Keratinocyte (primary cell): ENCODE results near the gene EPHB1. TPM values are rescaled to one million over a fixed set of nuclear protein-coding genes. Genes with fewer than 3 reads are reported as not detected.

Source experiments
- DNase-seq: peaks from one replicate; pipeline ENCODE4 v3.0.0-alpha.2; 2011; ENCODE audit warnings: low read depth, missing footprints, low spot score
- FAIRE-seq: peaks from 2 replicates; lab custom pipeline; 2011; peaks lifted over from hg19 to GRCh38; lab: Jason Lieb, UNC
- H2AFZ ChIP-seq: 2 replicates; pipeline ENCODE4 v1.6.0; 2012; ENCODE audit warnings: low read length, control low read depth, inconsistent platforms; ENCODE audit not compliant: control insufficient read depth
- H3K27ac ChIP-seq: 2 replicates; pipeline ENCODE4 v1.5.1; 2011; ENCODE audit warnings: low read length; ENCODE audit not compliant: control insufficient read depth, insufficient read depth
- H3K27me3 ChIP-seq: 3 replicates; pipeline ENCODE4 v1.6.0; 2011; ENCODE audit warnings: low read length; ENCODE audit not compliant: control insufficient read depth, insufficient read depth; ENCODE audit errors: extremely low read depth
- H3K36me3 ChIP-seq, 2 experiments: 2 replicates in 1 of 2; 3 replicates in 1 of 2; pipeline ENCODE4 v1.5.1; 2011; ENCODE audit warnings: low read length in 2 of 2, mild to moderate bottlenecking in 1 of 2; ENCODE audit not compliant: control insufficient read depth in 2 of 2, insufficient read depth in 2 of 2; ENCODE audit errors: extremely low read depth in 1 of 2
- H3K4me1 ChIP-seq: 3 replicates; pipeline ENCODE4 v1.5.1; 2011; ENCODE audit warnings: low read length; ENCODE audit not compliant: control insufficient read depth, insufficient read depth; ENCODE audit errors: extremely low read depth
- H3K4me2 ChIP-seq: 3 replicates; pipeline ENCODE4 v1.6.0; 2011; ENCODE audit warnings: low read depth, low read length; ENCODE audit not compliant: control insufficient read depth, insufficient read depth; ENCODE audit errors: extremely low read depth
- H3K4me3 ChIP-seq, 3 experiments: fragments of 200-600 bp in 1 of 3; sonication (generic) in 1 of 3; 2 replicates in 2 of 3; 3 replicates in 1 of 3; pipeline ENCODE4 v1.5.1; 2011 to 2016; ENCODE audit warnings: low read length in 3 of 3, mild to moderate bottlenecking in 3 of 3, control low read depth in 2 of 3, inconsistent platforms in 1 of 3, low read depth in 1 of 3, mixed read lengths in 1 of 3, mixed run types in 1 of 3, moderate library complexity in 1 of 3; ENCODE audit not compliant: control insufficient read depth in 2 of 3, insufficient read depth in 2 of 3; ENCODE audit errors: extremely low read depth in 1 of 3
- H3K79me2 ChIP-seq: 2 replicates; pipeline ENCODE4 v1.6.0; 2012; ENCODE audit warnings: low read length; ENCODE audit not compliant: control insufficient read depth, insufficient read depth
- H3K9ac ChIP-seq: 3 replicates; pipeline ENCODE4 v1.6.0; 2011; ENCODE audit warnings: low read length; ENCODE audit not compliant: control insufficient read depth, insufficient read depth; ENCODE audit errors: extremely low read depth
- H3K9me1 ChIP-seq: 3 replicates; pipeline ENCODE4 v1.6.0; 2011; ENCODE audit warnings: low read length; ENCODE audit not compliant: control insufficient read depth, insufficient read depth; ENCODE audit errors: extremely low read depth
- H3K9me3 ChIP-seq: 2 replicates; pipeline ENCODE4 v1.5.1; 2012; ENCODE audit warnings: low read depth, low read length; ENCODE audit not compliant: control insufficient read depth
- H4K20me1 ChIP-seq: 3 replicates; pipeline ENCODE4 v1.6.0; 2011; ENCODE audit warnings: low read length; ENCODE audit not compliant: control insufficient read depth, insufficient read depth; ENCODE audit errors: extremely low read depth
- CTCF ChIP-seq, 3 experiments: IDR thresholded peaks in 1 of 3; conservative IDR thresholded peaks in 1 of 3; optimal IDR thresholded peaks in 1 of 3; 2 replicates in 2 of 3; 3 replicates in 1 of 3; pipeline versions ENCODE3 to v1.5.1; 2011; ENCODE audit warnings: low read length in 3 of 3, mild to moderate bottlenecking in 3 of 3, moderate library complexity in 2 of 3, control low read depth in 1 of 3, inconsistent platforms in 1 of 3; ENCODE audit not compliant: insufficient read depth in 2 of 3; ENCODE audit errors: extremely low read depth in 1 of 3
- EZH2 ChIP-seq: IDR thresholded peaks from one replicate; pipeline ENCODE4 v1.6.1; 2012; ENCODE audit warnings: inconsistent platforms, mild to moderate bottlenecking, low read length, moderate library complexity
- dilution Hi-C: fragments of 300-500 bp; cut with MboI; formaldehyde crosslinking; loops from one replicate; pipeline ENCODE4 v1.7.0; 2020; ENCODE audit warnings: low sequenced_read_pairs; ENCODE audit not compliant: extremely low pct_ligation_motif_present
- polyA plus RNA-seq, 5 experiments: library from polyadenylated mRNA; depleted of rRNA in 3 of 5; stranded (reverse) in 3 of 5; stranded (forward) in 1 of 5; unstranded in 1 of 5; fragments of >200 nt; gene quantifications; 1 replicate in 1 of 5; 2 replicates in 3 of 5; 3 replicates in 1 of 5; pipeline versions ENCODE4 v1.2.1 to v1.2.3, GENCODE V29; 2011 to 2012; ENCODE audit warnings: missing spikeins in 2 of 5, low read depth in 1 of 5, low replicate concordance in 1 of 5

The EPHB1 gene
- polyA plus RNA-seq, 1 donor (not counting 4 experiments of a cell fraction or from before 2014, with no cell fraction given) = 0.01 TPM

- H4K20me1 ChIP-seq = no peaks in the 10 kb centered on the region
- H3K9me1 ChIP-seq = no peaks in the 10 kb centered on the region
- no peak for DNase-seq
- H3K9me3 ChIP-seq = no peaks in the 10 kb centered on the region
- no peaks in the 10 kb centered on the region for H3K4me1 ChIP-seq
- no peak overlapping the region for H2AFZ ChIP-seq
- H3K9ac ChIP-seq = no peak overlapping the region
- H3K27me3 ChIP-seq = no peaks in the 10 kb centered on the region
- no peak overlapping the region for H3K4me2 ChIP-seq
- no peak overlapping the region for H3K27ac ChIP-seq
- no peak overlapping the region for H3K4me3 ChIP-seq
- no peak for TF ChIP-seq CTCF (optimal IDR thresholded peaks at IDR 0.05 in 1 of 3, IDR thresholded peaks at IDR 0.05 in 1 of 3, conservative IDR thresholded peaks at IDR 0.05 in 1 of 3; ENCODE audit: extremely low read depth in 1 of 3, insufficient read depth in 2 of 3, low read length in 3 of 3)
- TF ChIP-seq EZH2 = no peak
- dilution Hi-C loops = no loop called here
- H3K79me2 ChIP-seq = no peaks in the 10 kb centered on the region
- no peaks in the 10 kb centered on the region for H3K36me3 ChIP-seq
- FAIRE-seq = no peak
These were observed 161.8 kb downstream of the EPHB1 start for GRCh38 chr3:134956844-134957243.

- Histone ChIP-seq H3K36me3 (no peaks in the 10 kb centered on the region), H3K9me1 (no peaks in the 10 kb centered on the region), H3K27me3 (no peaks in the 10 kb centered on the region), H3K9me3 (no peaks in the 10 kb centered on the region), H3K27ac (no peak overlapping the region), H3K4me2 (no peak overlapping the region), H2AFZ (no peak overlapping the region), H3K79me2 (no peaks in the 10 kb centered on the region), H4K20me1 (no peaks in the 10 kb centered on the region), H3K4me3 (no peak overlapping the region), H3K4me1 (no peaks in the 10 kb centered on the region), H3K9ac (no peak overlapping the region)
- FAIRE-seq (no peak), DNase-seq (no peak)
- dilution Hi-C loops = no loop called here
- TF ChIP-seq CTCF (optimal IDR thresholded peaks at IDR 0.05 in 1 of 3, IDR thresholded peaks at IDR 0.05 in 1 of 3, conservative IDR thresholded peaks at IDR 0.05 in 1 of 3; ENCODE audit: extremely low read depth in 1 of 3, insufficient read depth in 2 of 3, low read length in 3 of 3) (no peak), EZH2 (no peak)
These were observed 164.5 kb downstream of the EPHB1 start for GRCh38 chr3:134959516-134959915.
